Esophagus muscularis mucosa (tissue), 4 donors: ENCODE measurements around the gene AMFR. TPM values are rescaled to one million over a fixed set of nuclear protein-coding genes. Genes with fewer than 3 reads are reported as not detected.
"Not testable (repeated sequence)": the region's sequence is repeated elsewhere in the genome, so short reads cannot be mapped to it uniquely, and the experiment has no call there.

Source experiments
- DNase-seq: peaks from one replicate; pipeline ENCODE4 v3.0.0-alpha.2; 2017; ENCODE audit errors: extremely low spot score
- H3K27ac ChIP-seq, 4 donors: fragments of 200-600 bp; sonication (generic); replicated peaks in 1 of 4; 1 replicate in 3 of 4; 2 replicates in 1 of 4; pipeline ENCODE4 v1.5.1; 2016 to 2019; ENCODE audit warnings: mild to moderate bottlenecking in 1 of 4
- H3K27me3 ChIP-seq, 4 donors: fragments of 200-600 bp; sonication (generic); one replicate each; pipeline versions ENCODE4 v1.5.1 to v1.6.0; 2016 to 2019
- H3K36me3 ChIP-seq, 4 donors: fragments of 200-600 bp; sonication (generic); one replicate each; pipeline ENCODE4 v1.5.1; 2016 to 2019
- H3K4me1 ChIP-seq, 4 donors: fragments of 200-600 bp; sonication (generic); one replicate each; pipeline ENCODE4 v1.5.1; 2016 to 2019
- H3K4me3 ChIP-seq, 4 donors: fragments of 200-600 bp; sonication (generic); 1 replicate in 2 of 4; 2 replicates in 2 of 4; pipeline ENCODE4 v1.5.1; 2016 to 2019; ENCODE audit warnings: mild to moderate bottlenecking in 4 of 4, moderate library complexity in 1 of 4
- H3K9me3 ChIP-seq, 4 donors: fragments of 200-600 bp; sonication (generic); 1 replicate in 3 of 4; 2 replicates in 1 of 4; pipeline ENCODE4 v1.5.1; 2016 to 2019
- CTCF ChIP-seq, 3 experiments: fragments of 200-600 bp in 2 of 3; fragments of 450-650 bp in 1 of 3; sonication (generic) in 2 of 3; IDR thresholded peaks; one replicate each; pipeline ENCODE4 v1.5.1; 2017 to 2019; ENCODE audit warnings: antibody characterized with exemption in 3 of 3, mild to moderate bottlenecking in 2 of 3, moderate library complexity in 1 of 3
- EP300 ChIP-seq: sonication (generic); formaldehyde crosslinking; IDR thresholded peaks from one replicate; pipeline ENCODE4 v1.6.1; 2017; ENCODE audit warnings: antibody characterized with exemption
- POLR2A ChIP-seq: fragments of 450-650 bp; IDR thresholded peaks from one replicate; pipeline ENCODE4 v1.6.1; 2017; ENCODE audit warnings: antibody characterized with exemption, moderate library complexity, mild to moderate bottlenecking, low read depth
- POLR2AphosphoS5 ChIP-seq, 2 donors: sonication (generic); formaldehyde crosslinking; IDR thresholded peaks; one replicate each; pipeline ENCODE4 v1.6.1; 2017; ENCODE audit warnings: antibody characterized with exemption in 2 of 2
- WGBS: methylation state at CpG from one replicate; pipeline ENCODE4 v1.1.5; 2018; 5-methylcytosine and 5-hydroxymethylcytosine counted together
- intact Hi-C: fragments of 100-400 bp; cut with DNase I; formaldehyde crosslinking; loops from one replicate; pipeline ENCODE4 v1.15.1; 2023
- total RNA-seq, 4 donors: library from RNA; depleted of rRNA; stranded (reverse); fragments of >200 nt; gene quantifications; one replicate each; pipeline versions ENCODE4 v1.1.0 to v1.2.1, GENCODE V29; 2016

AMFR gene
- total RNA-seq, 4 donors from 2014 or later, result 150 to 205 (median 179) TPM

- no peak overlapping the region for H3K4me3 ChIP-seq
- H3K36me3 ChIP-seq, result peaks cover 41 to 74% (median 63%) of the 10 kb centered on the region in 4 donors
- H3K27me3 ChIP-seq, result no peaks in the 10 kb centered on the region
- WGBS, result 100% methylated on average over 3 of the region's 5 CpGs
- H3K9me3 ChIP-seq, result no peaks in the 10 kb centered on the region
- no peak overlapping the region for H3K27ac ChIP-seq
- peak; percentile 57 for DNase-seq
- no peaks in the 10 kb centered on the region for H3K4me1 ChIP-seq
- intact Hi-C loops, result no loop called here
- TF ChIP-seq POLR2A (no peak), CTCF (IDR thresholded peaks at IDR 0.05) (peak in 1 of 3 experiments; percentile 13), POLR2AphosphoS5 (IDR thresholded peaks at IDR 0.05) (no peak), EP300 (no peak)
Measured at GRCh38 chr16:56401482-56401881, 23.9 kb downstream of the AMFR start.

GRCh38 chr16:56400458-56400857, 24.9 kb downstream of the AMFR start:
- TF ChIP-seq EP300, result no peak
- TF ChIP-seq POLR2AphosphoS5 (IDR thresholded peaks at IDR 0.05), result no peak
- no peak for TF ChIP-seq POLR2A
- no peak for TF ChIP-seq CTCF (IDR thresholded peaks at IDR 0.05)
- peak; percentile 26 for DNase-seq
- H3K4me1 ChIP-seq, result no peaks in the 10 kb centered on the region
- no peaks in the 10 kb centered on the region for H3K27me3 ChIP-seq
- H3K27ac ChIP-seq, result no peak overlapping the region
- H3K36me3 ChIP-seq, result peaks cover 41 to 71% (median 61%) of the 10 kb centered on the region in 4 donors
- 73% methylated on average over 5 of the region's 5 CpGs for WGBS
- H3K9me3 ChIP-seq, result no peaks in the 10 kb centered on the region
- intact Hi-C loops, result no loop called here
- H3K4me3 ChIP-seq, result no peak overlapping the region

- no peaks in the 10 kb centered on the region for H3K9me3 ChIP-seq
- intact Hi-C loops, result no loop called here
- no peak for DNase-seq
- no peak overlapping the region for H3K27ac ChIP-seq
- 85% methylated on average over 2 of the region's 2 CpGs for WGBS
- H3K4me1 ChIP-seq, result no peaks in the 10 kb centered on the region
- TF ChIP-seq CTCF (IDR thresholded peaks at IDR 0.05), result no peak
- no peak for TF ChIP-seq EP300
- TF ChIP-seq POLR2AphosphoS5 (IDR thresholded peaks at IDR 0.05), result no peak
- TF ChIP-seq POLR2A, result no peak
- no peak overlapping the region for H3K4me3 ChIP-seq
- peaks cover 36 to 61% (median 52%) of the 10 kb centered on the region in 4 donors for H3K36me3 ChIP-seq
- no peaks in the 10 kb centered on the region for H3K27me3 ChIP-seq
Measured at GRCh38 chr16:56399486-56399885, 25.9 kb downstream of the AMFR start.

- WGBS, result 80% methylated on average over 2 of the region's 2 CpGs
- no peaks in the 10 kb centered on the region for H3K4me1 ChIP-seq
- no peak for TF ChIP-seq EP300
- no peak for TF ChIP-seq POLR2A
- TF ChIP-seq CTCF (IDR thresholded peaks at IDR 0.05), result no peak
- no peaks in the 10 kb centered on the region for H3K27me3 ChIP-seq
- H3K36me3 ChIP-seq, result peaks cover 32 to 57% (median 47%) of the 10 kb centered on the region in 4 donors
- H3K27ac ChIP-seq, result no peak overlapping the region
- intact Hi-C loops, result no loop called here
- H3K4me3 ChIP-seq, result no peak overlapping the region
- no peaks in the 10 kb centered on the region for H3K9me3 ChIP-seq
- DNase-seq, result no peak
Measured at GRCh38 chr16:56399047-56399446, 26.3 kb downstream of the AMFR start.

GRCh38 chr16:56396724-56397123, 28.6 kb downstream of the AMFR start:
- DNase-seq, H3K9me3 ChIP-seq, H3K4me1 ChIP-seq, H3K27ac ChIP-seq, H3K27me3 ChIP-seq, H3K4me3 ChIP-seq, intact Hi-C loops: not testable (repeated sequence)
- peaks cover 12 to 49% (median 37%) of the 10 kb centered on the region in 4 donors for H3K36me3 ChIP-seq
- WGBS, result 73% methylated on average over 3 of the region's 3 CpGs
